Putamen (tissue), 1 donor: Measurements from ENCODE around the gene NCDN.

Source experiments
- DNase-seq: peaks from one replicate; pipeline ENCODE4 v3.0.0-alpha.2; 2016; ENCODE audit warnings: low spot score

NCDN gene

GRCh38 chr1:35555212-35555584 lies 2.4 kb upstream of the NCDN start:
- DNase-seq, result no peak

DNA sequence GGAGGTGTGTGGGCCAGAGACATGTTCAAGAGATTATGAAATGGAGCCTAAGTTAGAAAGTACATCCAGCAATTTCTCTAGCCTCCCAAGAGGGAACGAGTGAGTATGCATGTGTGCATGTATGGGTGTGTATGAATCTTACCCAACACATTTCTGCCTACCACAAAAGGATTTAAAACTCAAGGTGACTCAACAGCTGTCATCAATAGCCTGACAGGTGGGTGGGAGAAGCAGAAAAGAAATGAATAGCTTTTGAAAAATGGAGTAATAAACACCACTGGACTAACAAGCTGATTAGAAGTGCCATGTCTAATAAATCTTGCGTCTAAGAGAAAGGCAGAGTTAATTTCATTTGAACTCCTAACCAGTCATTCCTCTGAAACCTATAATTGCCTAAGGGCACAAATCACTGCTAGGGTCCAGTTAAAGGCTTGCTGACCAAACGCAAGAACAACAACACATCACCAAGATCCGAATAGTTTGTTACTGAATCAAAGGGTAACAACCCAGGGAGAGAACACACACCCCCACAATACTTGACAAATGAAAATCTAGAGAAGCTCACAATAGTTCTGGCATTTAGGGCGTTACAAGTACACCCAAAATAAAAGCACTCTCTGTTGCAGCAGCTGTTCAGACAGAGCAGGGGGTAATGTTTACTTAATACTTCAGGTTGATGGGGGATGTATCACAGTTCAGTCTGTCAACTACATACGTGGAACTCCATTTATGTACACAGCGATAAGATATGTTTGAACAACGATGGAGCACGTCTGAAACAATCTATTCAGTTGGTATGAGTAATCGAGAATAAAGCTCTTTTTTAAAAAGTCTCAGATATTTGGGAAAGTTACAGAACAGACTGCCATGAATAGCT lies 1.8 kb upstream of the NCDN start:
- DNase-seq, result no peak

DNA sequence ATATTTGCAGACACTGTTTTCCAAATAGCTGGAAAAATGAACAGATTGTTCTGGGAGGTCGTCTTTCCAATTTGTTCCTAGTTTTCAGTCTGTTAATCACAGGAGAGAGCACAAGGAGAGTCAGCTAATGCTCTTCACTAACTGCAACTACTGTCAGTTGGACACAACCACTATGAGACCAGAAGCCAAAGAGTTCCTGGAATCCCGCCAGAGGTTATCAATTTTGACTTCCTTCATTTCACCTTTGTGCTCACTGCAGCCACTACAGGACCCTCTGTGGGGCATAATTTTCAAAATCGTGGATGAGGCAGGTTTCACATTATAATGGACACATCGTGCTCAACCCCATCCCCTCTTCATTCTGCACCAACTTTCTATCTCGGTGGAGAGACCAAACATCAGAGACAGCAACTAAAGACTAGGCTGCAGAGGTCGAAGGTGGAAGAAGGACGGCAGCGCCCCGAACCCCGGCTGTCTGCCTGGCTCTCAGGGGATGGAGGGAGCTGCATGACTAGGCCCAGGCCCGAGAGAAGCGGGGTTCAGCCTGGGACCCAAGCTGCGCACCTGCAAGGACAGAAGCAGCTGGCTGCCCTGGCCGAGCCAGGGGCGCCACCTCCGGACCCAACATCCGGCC lies 998 bp upstream of the NCDN start:
- DNase-seq, result no peak

DNA sequence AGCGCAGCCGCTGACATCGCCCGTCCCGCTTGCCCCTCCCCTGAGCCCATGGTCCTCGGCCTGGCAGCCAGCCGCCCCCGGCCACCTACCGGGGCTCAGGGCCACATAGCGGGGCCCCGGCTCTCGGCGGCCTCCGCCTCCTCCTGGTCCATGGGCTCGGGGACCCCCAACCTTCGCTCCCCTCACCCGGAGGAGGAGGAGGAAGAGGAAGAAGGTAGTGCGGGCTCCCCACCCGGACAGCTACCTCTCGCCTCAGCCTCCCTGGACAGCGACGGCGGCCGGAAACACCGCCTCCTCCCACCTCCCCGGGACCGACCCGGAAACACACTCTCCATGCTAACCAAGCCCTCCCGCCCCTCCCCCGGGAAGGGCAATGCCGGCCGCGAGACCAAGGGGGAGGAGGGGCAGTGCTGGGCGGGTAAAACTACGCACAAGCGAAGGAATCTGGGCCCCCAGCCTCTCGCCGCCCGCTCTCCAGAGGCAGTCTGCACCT lies 435 bp upstream of the NCDN start, which contains the start of gene KIAA0319L:
KIAA0319L (minus strand) TSS at position 286 of the 493 bp plus-strand sequence. CDS start 2,912 bp downstream, outside the sequence.
- peak; percentile 90 for DNase-seq

DNA sequence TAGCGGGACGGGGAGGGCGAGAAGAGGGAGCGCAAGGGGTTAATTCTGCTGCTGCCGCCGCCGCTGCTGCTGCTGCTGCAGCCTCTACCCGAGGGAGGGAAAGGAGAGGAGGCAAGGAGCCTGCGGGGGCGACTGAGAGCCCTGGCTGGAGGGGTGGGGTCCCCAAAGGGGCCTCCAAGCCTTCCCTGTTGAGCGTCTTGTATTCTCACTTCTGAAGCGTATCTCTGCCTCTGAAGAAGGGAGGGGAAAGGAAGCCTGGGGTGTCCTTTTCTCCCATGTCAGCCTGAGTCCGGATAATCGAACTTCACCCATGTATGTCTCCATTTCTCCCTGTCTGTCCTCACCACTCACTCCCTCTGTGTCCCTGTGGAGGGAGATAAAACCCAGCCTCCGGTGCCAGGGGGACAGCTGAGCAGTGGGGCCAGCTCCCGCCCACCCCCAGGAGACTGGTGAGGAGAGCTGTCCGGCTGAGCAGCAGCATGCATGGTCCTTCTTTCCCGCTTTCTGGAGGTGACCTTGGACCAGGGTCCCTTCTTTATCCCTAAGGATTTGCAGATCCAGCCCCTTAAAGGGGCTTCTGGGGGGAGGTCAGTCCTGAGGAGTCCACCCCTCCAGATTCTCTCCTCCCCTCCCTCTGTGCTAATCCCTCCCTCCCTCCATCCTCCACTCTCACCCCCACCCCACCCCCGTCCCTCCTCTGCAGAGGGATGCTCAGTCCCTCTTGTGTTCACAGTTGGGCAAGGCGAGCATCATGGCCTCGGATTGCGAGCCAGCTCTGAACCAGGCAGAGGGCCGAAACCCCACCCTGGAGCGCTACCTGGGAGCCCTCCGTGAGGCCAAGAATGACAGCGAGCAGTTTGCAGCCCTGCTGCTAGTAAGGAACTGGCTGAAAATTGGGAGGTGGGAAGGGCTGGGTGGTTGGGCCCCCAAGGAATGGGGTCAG lies 1.0 kb downstream of the NCDN start:
- DNase-seq, result no peak

DNA sequence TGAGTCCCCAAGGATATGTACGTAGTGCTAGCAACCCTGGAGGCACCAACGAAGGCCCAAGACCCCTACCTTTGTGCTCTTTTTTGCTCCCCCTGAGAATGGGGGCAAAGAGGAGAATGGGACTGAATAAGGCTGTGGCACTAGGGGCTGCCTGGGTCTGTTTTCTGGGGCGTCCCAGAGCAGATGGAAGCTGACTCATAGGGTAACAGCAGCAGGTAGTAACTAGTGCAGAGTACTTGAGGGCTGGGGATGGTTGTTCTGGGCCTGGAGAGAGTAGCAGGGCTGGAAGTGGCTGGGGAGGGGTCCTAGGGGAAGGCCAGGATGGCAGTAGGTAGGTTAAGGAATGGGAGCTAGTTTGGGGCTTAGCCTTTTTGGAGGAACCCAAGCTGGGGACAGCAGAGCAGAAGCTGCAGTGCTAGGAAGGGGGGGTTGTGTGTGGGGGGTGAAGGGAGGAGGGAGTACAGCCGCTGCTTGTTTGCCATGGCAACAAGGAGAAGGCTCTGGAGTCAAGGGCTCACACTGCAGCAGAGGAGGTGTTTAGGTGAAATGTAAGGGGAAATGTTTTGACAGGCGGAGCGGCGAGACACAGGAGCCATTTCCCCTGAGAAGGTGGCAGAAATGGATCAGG lies 1.8 kb downstream of the NCDN start:
- DNase-seq, result peak; percentile 69

DNA sequence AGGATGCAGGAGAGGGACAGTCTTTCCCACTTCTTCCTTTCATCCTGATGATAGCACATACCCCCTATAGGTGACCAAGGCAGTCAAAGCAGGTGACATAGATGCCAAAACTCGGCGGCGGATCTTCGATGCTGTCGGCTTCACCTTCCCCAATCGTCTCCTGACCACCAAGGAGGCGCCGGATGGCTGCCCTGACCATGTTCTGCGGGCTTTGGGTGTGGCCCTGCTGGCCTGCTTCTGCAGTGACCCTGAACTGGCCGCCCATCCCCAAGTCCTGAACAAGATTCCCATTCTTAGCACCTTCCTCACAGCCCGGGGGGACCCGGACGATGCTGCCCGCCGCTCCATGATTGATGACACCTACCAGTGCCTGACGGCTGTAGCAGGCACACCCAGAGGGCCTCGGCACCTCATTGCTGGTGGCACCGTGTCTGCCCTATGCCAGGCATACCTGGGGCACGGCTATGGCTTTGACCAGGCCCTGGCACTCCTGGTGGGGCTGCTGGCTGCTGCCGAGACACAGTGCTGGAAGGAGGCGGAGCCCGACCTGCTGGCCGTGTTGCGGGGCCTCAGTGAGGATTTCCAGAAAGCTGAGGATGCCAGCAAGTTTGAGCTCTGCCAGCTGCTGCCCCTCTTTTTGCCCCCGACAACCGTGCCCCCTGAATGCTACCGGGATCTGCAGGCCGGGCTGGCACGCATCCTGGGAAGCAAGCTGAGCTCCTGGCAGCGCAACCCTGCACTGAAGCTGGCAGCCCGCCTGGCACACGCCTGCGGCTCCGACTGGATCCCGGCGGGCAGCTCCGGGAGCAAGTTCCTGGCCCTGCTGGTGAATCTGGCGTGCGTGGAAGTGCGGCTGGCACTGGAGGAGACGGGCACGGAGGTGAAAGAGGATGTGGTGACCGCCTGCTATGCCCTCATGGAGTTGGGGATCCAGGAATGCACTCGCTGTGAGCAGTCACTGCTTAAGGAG lies 2.9 kb downstream of the NCDN start:
- DNase-seq, result peak; percentile 82

DNA sequence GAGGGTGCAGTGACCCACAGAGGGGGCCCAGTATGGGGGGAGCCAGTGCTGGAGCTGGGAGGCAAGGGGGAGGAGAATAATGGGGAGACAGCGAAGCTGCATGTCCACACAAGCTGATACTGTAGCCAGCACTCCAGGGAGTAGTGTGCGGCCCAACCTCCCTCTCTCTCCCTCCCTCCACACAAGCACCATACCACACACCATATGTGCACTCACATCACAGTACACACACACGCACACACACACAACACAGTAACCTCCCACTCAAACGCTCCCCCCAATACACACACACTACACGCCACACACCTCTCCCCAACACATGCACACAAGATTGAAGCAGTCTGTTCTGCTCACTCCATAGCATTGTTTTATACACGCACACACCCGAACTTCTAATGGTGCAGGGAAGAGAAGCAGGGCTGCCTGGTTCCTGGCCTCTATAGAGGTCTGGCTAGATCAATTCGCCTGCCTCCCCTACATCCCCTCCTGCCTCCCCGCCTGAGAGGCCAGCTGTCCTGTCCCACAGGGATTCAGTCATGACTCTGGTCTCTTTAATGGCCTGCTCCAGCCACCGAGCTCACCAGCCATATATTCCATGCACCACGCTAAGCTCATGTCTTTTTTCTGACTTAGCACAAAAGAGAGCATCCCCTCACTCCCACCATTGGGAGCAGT lies 3.8 kb downstream of the NCDN start:
- no peak for DNase-seq

DNA sequence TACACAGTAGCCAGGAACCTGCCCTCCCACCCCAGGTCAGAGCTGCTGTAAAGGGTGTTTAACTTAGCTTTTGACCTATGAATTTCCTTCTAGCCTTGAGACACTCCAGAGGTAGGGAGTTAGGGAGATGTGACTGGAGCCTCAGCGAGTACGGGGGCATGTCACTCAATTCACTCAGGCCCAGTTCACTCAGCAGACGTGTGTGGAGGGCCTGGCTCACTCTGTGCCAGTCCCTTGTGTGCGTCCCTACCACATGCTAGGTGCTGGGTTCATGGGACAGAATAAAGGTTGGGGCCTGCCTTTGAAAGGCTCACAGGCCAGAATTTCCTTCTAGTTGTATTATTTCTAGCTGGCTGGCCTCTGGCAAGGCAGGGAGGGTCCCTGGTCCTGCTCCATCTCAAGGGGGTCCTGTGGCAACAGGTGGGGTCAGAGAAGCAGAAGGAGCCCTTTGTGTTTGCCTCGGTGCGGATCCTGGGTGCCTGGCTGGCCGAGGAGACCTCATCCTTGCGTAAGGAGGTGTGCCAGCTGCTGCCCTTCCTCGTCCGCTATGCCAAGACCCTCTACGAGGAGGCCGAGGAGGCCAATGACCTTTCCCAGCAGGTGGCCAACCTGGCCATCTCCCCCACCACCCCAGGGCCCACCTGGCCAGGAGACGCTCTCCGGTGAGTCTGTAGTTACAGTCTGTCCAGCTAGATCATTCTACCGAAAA lies 4.5 kb downstream of the NCDN start:
- no peak for DNase-seq

DNA sequence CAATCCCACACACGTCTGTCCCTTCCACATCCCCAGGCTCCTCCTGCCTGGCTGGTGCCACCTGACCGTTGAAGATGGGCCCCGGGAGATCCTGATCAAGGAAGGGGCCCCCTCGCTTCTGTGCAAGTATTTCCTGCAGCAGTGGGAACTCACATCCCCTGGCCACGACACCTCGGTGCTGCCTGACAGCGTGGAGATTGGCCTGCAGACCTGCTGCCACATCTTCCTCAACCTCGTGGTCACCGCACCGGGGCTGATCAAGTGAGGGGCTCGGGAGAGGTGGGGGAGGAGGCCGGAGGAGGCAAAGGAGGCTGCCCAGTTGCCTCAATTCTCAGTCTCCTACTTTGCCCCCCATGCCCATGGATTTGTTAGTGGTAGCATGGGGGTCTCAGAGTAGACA lies 5.6 kb downstream of the NCDN start:
- no peak for DNase-seq

DNA sequence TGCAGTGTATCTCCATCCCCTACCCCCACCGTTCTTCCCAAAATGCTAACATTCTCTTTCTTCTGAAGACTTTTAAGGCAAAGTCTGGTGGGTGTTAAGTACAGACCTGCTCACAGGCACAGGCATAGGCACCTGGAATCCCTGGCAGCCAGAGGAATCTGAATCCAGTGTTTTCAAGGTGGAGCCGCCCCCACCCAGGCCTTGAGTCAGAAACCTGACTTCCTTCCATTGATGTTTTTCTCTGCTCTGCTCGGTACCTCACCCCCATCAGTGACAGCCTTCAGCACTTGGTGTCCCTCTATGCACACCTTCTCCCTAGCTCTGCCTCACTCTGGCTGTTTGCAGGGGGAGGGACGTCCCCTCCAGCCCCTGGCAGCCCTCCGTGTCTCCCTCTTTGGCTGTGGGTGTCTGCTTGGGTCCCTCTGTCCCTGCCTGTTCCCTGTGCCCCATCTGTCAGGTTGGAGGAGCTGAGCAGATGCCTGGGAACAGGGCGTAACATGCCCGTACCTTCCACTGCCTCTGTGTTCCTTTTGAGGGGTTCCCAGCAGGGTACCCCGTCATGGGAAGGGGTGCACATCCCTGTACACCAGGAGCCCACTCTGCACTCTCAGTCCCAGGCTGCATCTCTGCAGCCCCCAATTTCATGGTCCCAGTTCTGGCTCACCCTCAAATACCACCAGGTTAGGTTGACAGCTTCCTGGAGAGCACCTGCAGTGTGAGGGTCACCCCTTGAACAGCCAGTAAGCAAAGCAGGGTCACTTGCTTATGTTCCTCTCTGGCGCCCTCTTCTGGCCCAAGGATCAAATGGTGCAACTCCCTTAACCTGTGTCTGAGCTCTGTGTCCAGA lies 6.7 kb downstream of the NCDN start:
- DNase-seq, result peak; percentile 71

DNA sequence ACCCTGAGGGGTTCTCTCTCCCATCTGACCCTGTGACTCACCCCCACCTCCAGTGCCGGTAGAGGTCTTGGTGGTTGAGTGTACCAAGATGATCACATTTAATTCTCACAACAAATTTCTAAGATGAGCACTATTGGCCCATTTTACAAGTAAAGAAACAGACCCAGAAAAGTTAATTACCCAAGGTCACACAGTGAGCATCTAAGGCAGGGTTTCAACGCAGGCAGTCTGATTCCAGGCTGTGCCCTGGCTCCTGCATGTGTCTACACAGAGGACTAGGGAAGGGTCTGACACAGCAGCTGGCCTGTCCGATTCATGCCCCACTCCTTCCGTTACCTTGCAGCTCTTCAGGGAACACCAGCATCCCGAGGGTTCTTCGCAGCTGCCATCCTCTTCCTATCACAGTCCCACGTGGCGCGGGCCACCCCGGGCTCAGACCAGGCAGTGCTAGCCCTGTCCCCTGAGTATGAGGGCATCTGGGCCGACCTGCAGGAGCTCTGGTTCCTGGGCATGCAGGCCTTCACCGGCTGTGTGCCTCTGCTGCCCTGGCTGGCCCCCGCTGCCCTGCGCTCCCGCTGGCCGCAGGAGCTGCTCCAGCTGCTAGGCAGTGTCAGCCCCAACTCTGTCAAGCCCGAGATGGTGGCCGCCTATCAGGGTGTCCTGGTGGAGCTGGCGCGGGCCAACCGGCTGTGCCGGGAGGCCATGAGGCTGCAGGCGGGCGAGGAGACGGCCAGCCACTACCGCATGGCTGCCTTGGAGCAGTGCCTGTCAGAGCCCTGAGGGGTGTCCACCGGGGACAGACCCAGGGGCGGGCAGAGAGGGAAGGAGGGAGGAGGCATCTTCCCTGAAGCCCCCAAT lies 7.5 kb downstream of the NCDN start:
- no peak for DNase-seq

DNA sequence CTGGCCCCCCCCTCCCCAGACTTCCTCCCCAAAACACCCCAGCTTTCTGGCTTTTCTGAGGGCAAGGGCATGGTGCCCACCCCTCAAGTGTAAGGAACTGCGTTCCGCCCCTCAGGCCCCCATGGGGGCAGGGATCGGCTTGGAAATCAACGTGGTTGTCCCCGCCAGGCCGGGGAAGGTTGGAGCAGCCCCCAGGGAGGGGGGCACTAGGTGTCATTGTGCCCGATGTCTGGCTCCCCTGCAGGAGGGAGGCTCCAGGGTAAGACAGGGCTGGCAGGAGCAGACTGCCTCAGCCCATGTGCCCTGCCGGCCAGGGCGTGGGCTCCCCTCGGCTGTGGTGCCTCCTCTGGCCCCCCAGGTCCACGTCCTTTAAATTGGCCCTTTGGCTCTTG lies 8.1 kb downstream of the NCDN start:
- no peak for DNase-seq

DNA sequence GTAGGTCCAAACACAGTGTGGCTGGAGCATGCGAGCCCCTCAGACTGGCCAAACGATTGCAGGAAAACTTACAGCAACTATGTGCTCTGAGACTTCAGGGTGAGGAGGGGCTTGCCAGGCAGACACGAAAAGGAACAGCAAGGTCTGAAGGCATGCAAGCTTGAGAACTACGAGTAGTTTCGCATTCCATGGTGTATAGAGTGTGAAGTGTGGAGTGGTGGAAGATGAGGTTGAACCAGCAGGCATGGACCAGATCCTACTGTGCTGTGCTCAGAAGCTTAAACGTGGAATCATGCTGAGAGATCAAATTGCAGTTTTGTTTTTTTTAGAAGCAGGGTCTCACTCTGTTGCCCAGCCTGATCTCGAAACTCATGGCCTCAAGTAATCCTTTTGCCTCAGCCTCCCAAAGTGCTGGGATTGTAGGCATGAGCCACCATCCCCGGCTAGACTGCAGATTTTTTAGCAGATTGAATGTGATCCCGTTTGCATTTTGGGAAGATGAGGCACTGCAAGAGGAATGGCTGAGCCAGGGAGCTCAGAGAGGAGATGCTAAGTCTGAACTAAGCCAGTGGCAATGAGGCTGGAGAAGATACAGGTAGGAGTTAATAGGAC lies 10.5 kb downstream of the NCDN start:
- no peak for DNase-seq

- DNase-seq, result peak; percentile 74
These were observed 11.4 kb downstream of the NCDN start for GRCh38 chr1:35568975-35569395.

DNA sequence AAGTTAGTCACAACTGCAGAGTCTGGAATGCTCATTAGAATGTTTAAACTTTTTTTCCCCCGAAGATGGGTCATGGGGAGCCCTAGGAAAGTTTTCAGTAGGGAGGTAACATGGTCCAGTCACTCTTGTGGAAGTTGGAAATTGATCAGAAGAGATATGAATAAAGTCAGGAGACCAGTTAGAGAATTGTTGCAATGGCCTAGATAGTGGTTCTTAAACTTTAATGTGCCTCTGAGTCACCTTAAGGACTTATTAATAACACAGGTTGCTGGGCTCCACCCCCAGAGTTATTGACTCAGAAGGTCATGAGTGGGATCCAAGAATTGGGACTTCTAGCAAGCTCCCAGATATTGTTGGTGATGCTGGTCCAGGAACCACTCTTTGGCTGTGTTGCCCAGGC lies 12.3 kb downstream of the NCDN start:
- no peak for DNase-seq

DNA sequence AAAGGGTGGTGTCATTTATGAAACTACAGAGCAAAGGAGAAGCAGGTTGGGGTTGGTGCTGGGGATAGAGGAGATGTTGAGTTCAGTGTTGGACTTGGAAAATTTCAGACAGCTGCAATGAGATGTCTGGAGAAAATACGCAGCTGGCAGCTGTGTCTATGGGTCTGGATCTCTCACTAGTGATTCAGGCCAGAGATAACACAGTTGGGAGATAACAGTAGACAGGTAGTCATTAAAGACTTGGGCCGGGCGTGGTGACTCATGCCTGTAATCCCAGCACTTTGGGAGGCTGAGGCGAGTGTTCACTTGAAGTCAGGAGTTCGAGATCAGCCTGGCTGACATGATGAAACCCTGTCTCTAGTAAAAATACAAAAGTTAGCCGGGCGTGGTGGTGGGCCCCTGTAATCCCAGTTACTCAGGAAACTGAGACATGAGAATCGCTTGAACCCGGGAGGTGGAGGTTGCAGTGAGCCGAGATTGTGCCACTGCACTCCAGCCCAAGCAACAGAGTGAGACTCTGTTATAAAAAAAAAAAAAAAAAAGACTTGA lies 13.1 kb downstream of the NCDN start:
- DNase-seq, result no peak
